Sciatic nerve (tissue), 2 donors: ENCODE measurements around the gene SMIM15. TPM values are rescaled to one million over a fixed set of nuclear protein-coding genes. Genes with fewer than 3 reads are reported as not detected.
"Not testable (repeated sequence)": the region's sequence is repeated elsewhere in the genome, so short reads cannot be mapped to it uniquely, and the experiment has no call there.

Source experiments
- ATAC-seq: fragments of 200-7000 bp; cut with Tn5 transposase; one replicate; pipeline ENCODE4 v1.9.1; 2020; ENCODE audit warnings: mild to moderate bottlenecking, moderate library complexity
- DNase-seq: peaks from one replicate; pipeline ENCODE4 v3.0.0-alpha.2; 2020; ENCODE audit warnings: low spot score
- intact Hi-C: fragments of 100-400 bp; cut with DNase I; formaldehyde crosslinking; loops from one replicate; pipeline ENCODE4 v1.14.2; 2022
- total RNA-seq: library from RNA; stranded (reverse); fragmentation: NEBNext Ultra II Directional; extraction: Animal tissue kit (Norgen Biotek cat#: 25700); gene quantifications from one replicate; pipeline ENCODE4 v1.2.1, GENCODE V29; 2021
- donor health status: DM: no; HTN: no; CAD: no.
- donor health status: DM: no; HTN: no; CAD: no.

SMIM15 gene
- 37.8 TPM for total RNA-seq

DNA sequence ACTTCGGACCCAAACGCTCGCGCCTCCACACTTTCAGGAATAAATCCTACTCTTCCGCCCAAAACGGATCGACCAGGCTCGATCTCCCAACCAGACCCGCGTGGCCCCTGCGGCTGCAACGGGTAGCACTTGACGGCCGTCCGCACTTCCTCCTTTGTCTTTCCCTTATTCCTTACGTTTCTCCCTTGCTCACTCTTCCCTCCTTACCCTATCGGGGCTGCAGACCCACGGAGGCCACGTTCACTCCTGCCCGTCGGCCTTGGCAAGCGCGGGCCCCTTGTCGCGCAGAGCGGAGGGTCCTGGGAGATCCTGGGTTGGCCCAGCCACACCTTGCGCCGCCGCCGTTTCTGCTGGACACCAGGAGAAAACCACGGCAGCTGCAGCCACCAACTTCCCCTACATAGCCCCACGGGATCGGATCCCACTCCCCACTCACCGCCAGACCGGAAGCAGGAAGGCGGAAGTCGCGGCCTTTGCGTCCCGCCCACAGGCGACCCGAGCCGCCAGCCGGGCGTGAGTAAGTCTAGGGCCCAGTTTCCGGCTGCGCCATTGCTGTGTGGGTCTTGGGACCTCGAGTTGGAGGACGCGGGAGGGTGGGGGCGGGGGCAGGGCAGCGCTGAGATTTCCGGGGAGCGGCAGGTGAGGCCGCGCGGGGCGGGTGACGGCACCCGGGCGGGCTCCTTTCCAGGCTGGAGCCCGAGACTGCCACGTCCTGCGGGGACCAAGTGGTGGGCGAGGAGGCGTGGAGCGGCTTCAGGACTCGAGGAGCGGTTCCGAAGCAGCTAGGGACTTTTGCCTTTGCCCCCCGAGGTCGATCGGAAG is at the start of gene SMIM15:
SMIM15 (minus strand) TSS at position 459 of the 822 bp plus-strand sequence. CDS start 2,297 bp downstream, outside the sequence.
- peak; percentile 92 for DNase-seq
- intact Hi-C loops, result loop anchor here (10.0 kb wide), 1 partner anchor 173 kb away; the partner anchor contains the start of gene ZSWIM6
- peak; percentile 98 for ATAC-seq

- DNase-seq (no peak), ATAC-seq (no peak)
- intact Hi-C loops, result loop anchor here (10.0 kb wide), 1 partner anchor 1373 kb away; no protein-coding TSS in a partner anchor
These were observed 45.6 kb upstream of the SMIM15 start for GRCh38 chr5:61207884-61208283.

DNA sequence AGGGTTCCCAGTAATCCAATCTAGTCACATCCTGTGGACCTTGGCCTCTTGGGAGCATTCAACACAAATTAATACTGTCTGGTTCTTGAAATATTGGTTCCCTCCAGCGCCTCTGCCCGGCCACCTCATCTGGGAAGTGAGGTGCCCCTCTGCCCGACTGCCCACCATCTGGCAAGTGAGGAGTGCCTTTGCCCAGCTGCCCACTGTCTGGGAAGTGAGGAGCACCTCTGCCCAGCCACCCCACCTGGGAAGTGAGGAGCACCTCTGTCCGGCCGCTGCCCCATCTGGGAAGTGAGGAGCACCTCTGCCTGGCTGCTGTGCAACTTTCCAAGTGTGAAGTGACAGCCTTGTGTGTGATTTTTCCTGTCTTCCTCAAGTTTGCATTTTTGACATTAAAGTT is 42.7 kb upstream of the SMIM15 start:
- no peak for DNase-seq
- ATAC-seq, result no peak
- intact Hi-C loops, result loop anchor here (10.0 kb wide), 1 partner anchor 1370 kb away; no protein-coding TSS in a partner anchor

DNA sequence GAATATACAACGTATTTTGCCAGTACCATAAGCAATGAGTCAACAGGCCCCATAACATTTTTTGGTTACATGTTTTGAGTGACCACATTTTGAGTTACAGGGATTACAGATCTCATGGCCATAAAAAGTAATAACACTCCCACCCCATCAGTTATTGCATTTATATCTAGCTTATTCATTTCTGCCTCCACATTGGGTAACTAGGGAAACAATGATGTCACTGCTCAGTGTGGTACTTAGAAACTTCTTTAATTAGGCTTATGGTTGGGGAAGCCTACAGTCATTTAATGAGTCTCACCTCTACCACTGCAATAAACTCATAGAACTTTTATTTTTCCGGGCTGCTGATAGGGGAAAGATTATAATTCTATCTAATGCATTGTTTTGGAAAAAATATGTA is 39.9 kb upstream of the SMIM15 start:
- ATAC-seq, result no peak
- intact Hi-C loops, result loop anchor here (10.0 kb wide), 1 partner anchor 1367 kb away; no protein-coding TSS in a partner anchor
- DNase-seq, result no peak

DNA sequence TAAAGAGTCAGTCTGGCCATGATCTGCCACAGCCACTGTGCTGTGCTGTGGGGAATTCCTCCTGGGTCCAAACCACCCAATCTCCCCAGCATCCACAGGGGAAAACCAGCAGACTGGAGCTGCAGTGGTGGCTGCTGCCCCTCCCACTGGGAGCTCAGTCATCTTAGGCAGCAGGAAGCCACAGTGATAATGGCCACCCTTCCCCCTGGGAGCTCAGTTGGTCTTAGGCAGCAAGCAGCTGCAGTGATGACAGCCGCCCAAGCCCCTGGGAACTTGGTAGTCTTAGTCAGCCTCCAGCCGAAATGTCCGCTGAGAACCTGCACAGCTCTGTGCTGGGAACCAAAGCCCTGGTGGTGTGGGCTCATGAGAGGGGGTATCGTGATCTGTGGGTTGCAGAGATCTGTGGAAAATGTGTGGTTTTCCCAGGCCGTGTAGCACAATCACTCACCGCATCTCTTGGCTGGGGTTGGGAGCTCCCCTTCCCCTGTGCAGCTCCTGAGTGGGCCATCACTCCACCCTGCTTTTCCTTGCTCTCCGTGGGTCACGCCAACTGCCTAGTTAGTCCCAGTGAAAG is 38.4 kb upstream of the SMIM15 start:
- intact Hi-C loops, result loop anchor here (10.0 kb wide), 1 partner anchor 1366 kb away; no protein-coding TSS in a partner anchor
- DNase-seq (no peak), ATAC-seq (no peak)

DNA sequence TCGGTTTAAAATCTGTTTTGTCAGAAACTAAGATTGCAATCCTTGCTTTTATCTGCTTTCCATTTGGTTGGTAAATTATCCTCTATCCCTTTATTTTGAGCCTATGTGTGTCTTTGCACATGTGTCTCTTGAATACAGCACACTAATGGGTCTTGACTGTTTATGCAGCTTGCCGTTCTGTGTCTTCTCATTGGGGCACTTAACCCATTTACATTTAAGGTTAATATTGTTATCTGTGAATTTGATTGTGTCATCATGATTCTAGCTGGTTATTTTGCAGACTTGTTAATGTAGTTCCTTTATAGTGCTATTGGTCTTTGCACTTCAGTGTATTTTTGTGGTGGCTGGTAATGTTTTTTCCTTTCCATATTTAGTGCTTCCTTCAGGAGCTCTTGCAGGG is 36.3 kb upstream of the SMIM15 start:
- intact Hi-C loops, result no loop called here
- DNase-seq (no peak), ATAC-seq (no peak)

DNA sequence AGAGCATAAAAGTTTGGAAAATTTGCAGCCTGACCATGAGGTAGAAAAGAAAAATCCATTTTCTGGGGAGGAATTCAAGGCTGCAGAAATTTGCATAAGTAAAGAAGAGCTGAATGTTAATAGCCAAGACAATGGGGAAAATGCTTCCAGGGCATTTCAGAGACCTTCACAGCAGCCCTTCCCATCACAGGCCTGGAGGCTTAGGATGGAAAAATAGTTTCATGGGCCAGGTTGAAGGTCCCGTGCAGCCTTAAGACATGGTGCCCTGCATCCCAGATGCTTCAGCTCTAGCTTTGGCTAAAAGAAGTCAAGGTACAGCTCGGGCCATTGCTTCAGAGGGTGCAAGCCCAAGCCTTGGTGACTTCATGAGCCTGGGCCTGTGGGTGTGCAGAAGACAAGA is 25.6 kb upstream of the SMIM15 start:
- intact Hi-C loops, DNase-seq, ATAC-seq: not testable (repeated sequence)

DNA sequence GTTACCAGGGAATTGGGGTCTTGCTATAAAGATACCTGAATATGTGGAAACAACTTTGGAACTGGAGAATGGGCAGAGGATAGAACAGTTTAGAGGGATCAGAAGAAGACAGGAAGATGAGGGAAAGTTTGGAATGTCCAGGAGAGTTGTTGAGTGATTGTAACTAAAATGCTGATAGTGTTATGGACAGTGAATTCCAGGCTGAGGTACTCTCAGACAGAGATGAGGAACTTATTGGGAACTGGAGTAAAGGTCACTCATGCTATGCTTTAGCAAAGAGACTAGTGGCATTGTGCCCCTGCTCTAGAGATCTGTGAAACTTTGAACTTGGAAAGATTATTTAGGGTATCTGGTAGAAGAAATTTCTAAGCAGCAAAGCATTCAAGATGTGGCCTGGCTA is 25.1 kb upstream of the SMIM15 start:
- DNase-seq, intact Hi-C loops, ATAC-seq: not testable (repeated sequence)

- DNase-seq, result no peak
- intact Hi-C loops, result no loop called here
- no peak for ATAC-seq
These were observed 24.4 kb upstream of the SMIM15 start for GRCh38 chr5:61186634-61187033.

DNA sequence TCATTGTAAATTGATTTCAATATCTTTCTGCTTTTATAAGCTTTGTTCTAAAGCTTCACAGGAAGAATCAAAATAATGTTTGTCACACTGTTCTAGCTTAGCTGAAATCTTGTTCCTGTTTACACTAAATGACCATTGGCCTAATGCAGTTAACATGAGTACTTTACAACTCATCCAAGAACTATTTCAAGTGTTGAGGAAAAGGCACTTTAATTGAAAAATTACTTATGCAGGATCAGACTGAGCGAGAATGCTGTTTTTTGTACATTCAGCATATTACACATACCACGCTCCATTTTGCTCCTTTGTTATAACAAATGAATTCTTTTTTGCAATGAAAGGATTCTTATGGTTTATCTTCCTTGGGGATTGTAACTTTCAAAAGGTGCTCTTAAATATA is 22.4 kb upstream of the SMIM15 start:
- ATAC-seq (no peak), DNase-seq (no peak)
- intact Hi-C loops, result no loop called here

DNA sequence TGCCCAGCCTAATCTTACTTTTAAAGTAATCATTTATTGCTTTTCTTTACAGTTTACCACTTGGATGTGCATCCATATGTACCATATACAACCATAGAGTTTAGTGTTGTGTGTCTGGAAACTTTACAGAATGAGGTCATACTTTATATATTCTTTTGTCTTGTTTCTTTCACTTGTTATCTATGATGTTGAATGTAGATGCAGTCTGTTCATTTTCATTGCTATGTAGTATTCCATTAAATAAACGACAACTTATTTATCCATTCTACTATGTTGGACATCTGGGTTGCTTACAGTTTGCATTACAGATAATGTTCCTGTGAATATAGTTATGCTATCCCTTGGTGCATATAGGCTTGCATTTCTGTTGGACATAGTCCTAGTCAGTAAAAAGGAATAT is 21.3 kb upstream of the SMIM15 start:
- intact Hi-C loops, result no loop called here
- no peak for DNase-seq
- no peak for ATAC-seq

- intact Hi-C loops, result no loop called here
- no peak for ATAC-seq
These were observed 20.2 kb upstream of the SMIM15 start for GRCh38 chr5:61182449-61182848.

GRCh38 chr5:61180886-61181285 is 18.6 kb upstream of the SMIM15 start:
- intact Hi-C loops, result no loop called here
- DNase-seq (no peak), ATAC-seq (no peak)

More at GRCh38 chr5:61182449-61182848, 20.2 kb upstream of the SMIM15 start:
- DNase-seq, result no peak

- intact Hi-C loops, result no loop called here
- DNase-seq, result no peak
- no peak for ATAC-seq
These were observed 16.4 kb upstream of the SMIM15 start for GRCh38 chr5:61178702-61179101.

DNA sequence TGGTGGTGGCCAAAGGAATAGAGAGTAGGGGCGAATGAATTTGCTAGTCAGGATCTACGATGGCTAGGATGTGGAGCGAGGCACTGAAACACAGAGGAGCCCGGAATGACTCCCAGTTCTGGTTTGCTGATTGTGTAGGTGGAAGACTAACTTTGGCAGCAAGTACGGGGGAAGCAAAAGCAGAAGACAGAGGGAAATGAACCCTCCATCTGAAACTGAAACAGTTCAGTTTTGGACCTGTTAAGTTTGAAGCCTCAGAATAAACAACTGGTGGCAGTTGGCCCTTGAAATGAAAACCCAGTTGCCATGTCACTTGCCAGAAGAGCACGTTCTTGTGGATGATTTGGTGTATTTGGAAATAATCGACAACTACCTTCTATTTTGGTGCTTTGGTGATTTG is 15.4 kb upstream of the SMIM15 start:
- ATAC-seq, result no peak
- intact Hi-C loops, result no loop called here
- DNase-seq, result no peak

DNA sequence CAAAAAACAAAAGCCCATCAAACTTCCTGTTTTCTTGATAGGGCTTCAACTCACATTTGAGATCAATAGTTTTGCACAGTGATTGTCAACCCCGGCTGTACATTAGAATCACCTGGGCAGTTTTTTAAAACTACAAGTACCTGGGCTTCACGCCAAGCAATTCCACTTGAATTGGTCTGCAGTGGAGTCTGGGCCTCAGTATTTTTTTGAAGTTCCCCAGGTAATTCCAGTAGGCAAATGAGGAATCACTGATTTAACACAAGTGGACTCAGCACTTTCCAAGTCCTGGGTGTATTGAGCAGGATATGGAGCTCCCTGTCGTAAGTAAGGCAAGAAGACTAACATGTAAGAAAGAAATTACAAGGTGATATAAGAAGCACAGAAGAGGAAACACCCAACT is 14.8 kb upstream of the SMIM15 start:
- DNase-seq (no peak), ATAC-seq (no peak)
- intact Hi-C loops, result no loop called here

DNA sequence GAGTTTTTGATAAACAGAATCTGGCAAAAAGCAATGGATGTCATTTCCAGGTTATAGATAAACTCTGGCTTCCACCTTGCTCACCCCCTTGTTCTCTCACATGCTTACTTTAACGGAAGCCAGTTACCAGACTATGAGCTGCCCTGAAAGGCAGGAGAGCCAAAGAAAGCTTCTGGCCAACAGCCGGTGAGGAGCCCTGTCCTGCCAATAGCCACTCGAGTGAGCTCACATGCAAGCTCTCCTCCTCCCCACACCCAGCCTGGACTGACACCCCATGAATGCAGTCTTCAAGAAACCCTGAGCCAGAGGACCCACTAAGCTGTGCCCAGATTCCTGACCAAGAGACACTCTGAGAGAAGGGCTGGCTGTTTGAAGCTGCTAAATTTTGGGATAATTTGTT is 14.4 kb upstream of the SMIM15 start:
- DNase-seq, result no peak
- no peak for ATAC-seq
- intact Hi-C loops, result no loop called here

DNA sequence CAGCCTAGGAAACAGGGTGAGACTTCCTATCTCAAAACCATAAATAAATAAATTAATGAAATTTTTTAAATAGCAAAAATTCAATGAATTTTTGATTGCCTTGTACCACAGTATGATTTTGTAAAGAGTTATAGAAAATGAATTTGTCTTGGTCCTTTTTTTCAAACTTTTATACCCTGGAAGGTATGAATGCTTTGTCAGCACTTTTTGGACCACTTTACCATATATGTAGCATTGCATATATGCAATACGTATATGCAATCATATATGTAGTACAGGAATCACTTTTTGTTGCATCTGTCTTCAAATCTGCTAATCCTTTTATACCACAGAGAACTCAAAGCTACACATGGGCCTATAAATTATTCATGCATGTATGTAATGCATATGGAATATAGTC is 9.2 kb upstream of the SMIM15 start:
- intact Hi-C loops, result no loop called here
- ATAC-seq, result no peak

GRCh38 chr5:61168951-61169350 is 6.7 kb upstream of the SMIM15 start:
- intact Hi-C loops, result loop anchor here (10.0 kb wide), 1 partner anchor 166 kb away; the partner anchor contains the start of gene ZSWIM6
- ATAC-seq (no peak), DNase-seq (no peak)

More for the DNA sequence above, 9.2 kb upstream of the SMIM15 start:
- DNase-seq, result no peak

DNA sequence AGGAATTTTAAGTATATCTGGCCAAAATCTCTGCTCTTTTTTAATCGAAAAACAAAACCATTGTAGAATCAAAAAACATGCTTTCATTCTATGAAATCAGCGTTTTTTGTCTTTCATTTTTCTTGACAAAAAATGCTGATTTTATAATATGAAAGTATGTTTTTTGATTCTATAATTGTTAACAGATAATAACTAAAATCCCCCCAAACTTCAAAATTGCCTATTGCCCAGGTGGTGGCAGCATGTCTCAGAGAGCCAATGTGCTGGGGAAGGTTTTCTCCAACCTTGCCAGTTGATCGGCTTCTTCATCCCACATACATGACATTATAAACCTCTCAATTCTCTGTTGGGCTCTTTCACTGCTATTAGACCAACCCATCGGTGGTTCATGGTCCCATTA is 5.1 kb upstream of the SMIM15 start:
- DNase-seq, result no peak
- ATAC-seq, result no peak
- intact Hi-C loops, result loop anchor here (10.0 kb wide), 1 partner anchor 167 kb away; the partner anchor contains the start of gene ZSWIM6
